ENCODE measurements around the gene SHROOM1.

DNA sequence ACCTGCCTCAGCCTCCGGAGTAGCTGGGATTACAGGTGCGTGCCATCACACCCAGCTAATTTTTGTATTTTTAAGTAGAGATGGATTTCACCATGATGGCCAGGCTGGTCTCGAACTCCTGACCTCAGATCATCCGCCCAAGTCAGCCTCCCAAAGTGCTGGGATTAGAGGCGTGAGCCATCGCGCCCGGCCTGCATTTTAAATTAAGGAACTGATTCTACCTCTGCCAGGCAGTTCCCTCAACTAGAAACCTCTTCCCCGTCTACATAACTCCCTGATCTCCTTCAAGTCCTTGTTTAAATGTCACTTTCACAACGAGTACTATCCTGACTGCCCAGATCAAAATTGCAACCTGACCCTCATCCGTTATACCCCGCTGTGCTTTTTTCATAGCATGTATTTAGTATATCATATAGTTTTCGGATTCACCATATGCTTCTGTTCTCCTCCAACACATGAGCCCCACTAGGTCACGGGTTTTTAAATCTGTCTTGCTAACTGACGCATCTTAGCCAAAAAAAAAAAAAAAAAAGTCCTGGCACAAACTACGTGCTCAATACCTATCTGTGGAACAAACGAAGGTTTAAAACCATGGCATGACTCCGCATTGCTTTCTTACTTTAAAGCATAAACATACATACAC lies 18.2 kb downstream of the SHROOM1 start:
- TF ChIP-seq YY1 (IDR thresholded peaks at IDR 0.05; ENCODE audit: low read depth) (no peak), CEBPB (IDR thresholded peaks at IDR 0.05) (no peak), EP300 (IDR thresholded peaks at IDR 0.05; ENCODE audit: borderline replicate concordance) (no peak), FOXM1 (IDR thresholded peaks at IDR 0.05; ENCODE audit: borderline replicate concordance, low read depth) (no peak), RAD21 (IDR thresholded peaks at IDR 0.05; ENCODE audit: low read depth) (no peak), TEAD4 (IDR thresholded peaks at IDR 0.05) (no peak), EGR1 (IDR thresholded peaks at IDR 0.05) (no peak), TAF1 (IDR thresholded peaks at IDR 0.05; ENCODE audit: low read depth) (no peak), ZBTB7A (IDR thresholded peaks at IDR 0.05; ENCODE audit: low read depth) (no peak), NFIC (IDR thresholded peaks at IDR 0.05) (no peak)
- TF ChIP-seq, protein P1, sequence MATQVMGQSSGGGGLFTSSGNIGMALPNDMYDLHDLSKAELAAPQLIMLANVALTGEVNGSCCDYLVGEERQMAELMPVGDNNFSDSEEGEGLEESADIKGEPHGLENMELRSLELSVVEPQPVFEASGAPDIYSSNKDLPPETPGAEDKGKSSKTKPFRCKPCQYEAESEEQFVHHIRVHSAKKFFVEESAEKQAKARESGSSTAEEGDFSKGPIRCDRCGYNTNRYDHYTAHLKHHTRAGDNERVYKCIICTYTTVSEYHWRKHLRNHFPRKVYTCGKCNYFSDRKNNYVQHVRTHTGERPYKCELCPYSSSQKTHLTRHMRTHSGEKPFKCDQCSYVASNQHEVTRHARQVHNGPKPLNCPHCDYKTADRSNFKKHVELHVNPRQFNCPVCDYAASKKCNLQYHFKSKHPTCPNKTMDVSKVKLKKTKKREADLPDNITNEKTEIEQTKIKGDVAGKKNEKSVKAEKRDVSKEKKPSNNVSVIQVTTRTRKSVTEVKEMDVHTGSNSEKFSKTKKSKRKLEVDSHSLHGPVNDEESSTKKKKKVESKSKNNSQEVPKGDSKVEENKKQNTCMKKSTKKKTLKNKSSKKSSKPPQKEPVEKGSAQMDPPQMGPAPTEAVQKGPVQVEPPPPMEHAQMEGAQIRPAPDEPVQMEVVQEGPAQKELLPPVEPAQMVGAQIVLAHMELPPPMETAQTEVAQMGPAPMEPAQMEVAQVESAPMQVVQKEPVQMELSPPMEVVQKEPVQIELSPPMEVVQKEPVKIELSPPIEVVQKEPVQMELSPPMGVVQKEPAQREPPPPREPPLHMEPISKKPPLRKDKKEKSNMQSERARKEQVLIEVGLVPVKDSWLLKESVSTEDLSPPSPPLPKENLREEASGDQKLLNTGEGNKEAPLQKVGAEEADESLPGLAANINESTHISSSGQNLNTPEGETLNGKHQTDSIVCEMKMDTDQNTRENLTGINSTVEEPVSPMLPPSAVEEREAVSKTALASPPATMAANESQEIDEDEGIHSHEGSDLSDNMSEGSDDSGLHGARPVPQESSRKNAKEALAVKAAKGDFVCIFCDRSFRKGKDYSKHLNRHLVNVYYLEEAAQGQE (IDR thresholded peaks at IDR 0.05; ENCODE audit: low read depth), result no peak
- TF ChIP-seq, protein P2, sequence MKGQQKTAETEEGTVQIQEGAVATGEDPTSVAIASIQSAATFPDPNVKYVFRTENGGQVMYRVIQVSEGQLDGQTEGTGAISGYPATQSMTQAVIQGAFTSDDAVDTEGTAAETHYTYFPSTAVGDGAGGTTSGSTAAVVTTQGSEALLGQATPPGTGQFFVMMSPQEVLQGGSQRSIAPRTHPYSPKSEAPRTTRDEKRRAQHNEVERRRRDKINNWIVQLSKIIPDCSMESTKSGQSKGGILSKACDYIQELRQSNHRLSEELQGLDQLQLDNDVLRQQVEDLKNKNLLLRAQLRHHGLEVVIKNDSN (IDR thresholded peaks at IDR 0.05), result no peak
- TF ChIP-seq, protein P3, sequence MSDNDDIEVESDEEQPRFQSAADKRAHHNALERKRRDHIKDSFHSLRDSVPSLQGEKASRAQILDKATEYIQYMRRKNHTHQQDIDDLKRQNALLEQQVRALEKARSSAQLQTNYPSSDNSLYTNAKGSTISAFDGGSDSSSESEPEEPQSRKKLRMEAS (IDR thresholded peaks at IDR 0.05), result no peak; the same call in 1 of the 2 replicates

Measured in Ishikawa (cell line).